ENCODE data around the gene CEP290. TPM values are rescaled to one million over a fixed set of nuclear protein-coding genes. Genes with fewer than 3 reads are reported as not detected.
A peak's percentile ranks its signal among the peaks of the same experiment; 100 is the strongest.

The CEP290 gene
- total RNA-seq, 1 experiment from 2014 or later, result 12.8 TPM

GRCh38 chr12:88163371-88163770 lies 21.5 kb upstream of the CEP290 start:
- Histone ChIP-seq H3K23ac (ENCODE audit: insufficient read length, low read depth, low read length) (no peak overlapping the region), H3K23me2 (ENCODE audit: insufficient read length, low read depth, low read length, poor library complexity, severe bottlenecking) (no peaks in the 10 kb centered on the region), H3K4me2 (ENCODE audit: insufficient read depth, insufficient read length, low read length) (no peak overlapping the region), H4K8ac (replicated peaks; ENCODE audit: insufficient read length, low read depth, low read length) (no peak overlapping the region), H3K79me2 (ENCODE audit: insufficient read depth, low read length) (no peaks in the 10 kb centered on the region), H3K4ac (ENCODE audit: low read depth, low read length) (no peak overlapping the region), H3K79me1 (ENCODE audit: insufficient read depth, low read depth, low read length, poor library complexity, severe bottlenecking) (no peaks in the 10 kb centered on the region), H3K27ac (ENCODE audit: insufficient read length, low read depth, low read length) (no peak overlapping the region), H2BK5ac (ENCODE audit: insufficient read length, low read length) (no peak overlapping the region), H3K14ac (ENCODE audit: insufficient read depth, low read length) (no peak overlapping the region), H3T11ph (ENCODE audit: low read length) (no peak overlapping the region), H4K5ac (ENCODE audit: insufficient read length, low read depth, low read length) (no peak overlapping the region), H3K18ac (ENCODE audit: insufficient read length, low read depth, low read length) (no peak overlapping the region), H2BK20ac (ENCODE audit: low read depth, low read length, poor library complexity, severe bottlenecking) (no peak overlapping the region), H2BK12ac (ENCODE audit: insufficient read length, low read depth, low read length) (no peak overlapping the region), H3K4me1 (ENCODE audit: insufficient read depth, low read length) (no peaks in the 10 kb centered on the region), H3K27me3 (ENCODE audit: insufficient read depth, low read length) (no peaks in the 10 kb centered on the region), H3K9me3 (ENCODE audit: control insufficient read depth, low read depth, low read length) (no peaks in the 10 kb centered on the region), H3K9ac (ENCODE audit: extremely low read depth, insufficient read length, low read length) (no peak overlapping the region), H4K91ac (ENCODE audit: insufficient read length, low read depth, low read length) (no peak overlapping the region), H2BK15ac (ENCODE audit: low read depth, low read length) (no peak overlapping the region), H3K56ac (ENCODE audit: insufficient read length, low read depth, low read length) (no peak overlapping the region), H2BK120ac (ENCODE audit: low read depth, low read length, poor library complexity, severe bottlenecking) (no peak overlapping the region), H4K20me1 (ENCODE audit: control insufficient read depth, insufficient read depth, insufficient read length) (no peaks in the 10 kb centered on the region), H2AFZ (ENCODE audit: low read length) (no peak overlapping the region), H2AK5ac (ENCODE audit: insufficient read length, low read length) (no peak overlapping the region)
- no peak for DNase-seq
- peak overlapping the region in 1 of 3 experiments; percentile 41; a peak in 1 of 7 replicates for H3K27ac Mint-ChIP-seq
- no peaks in the 10 kb centered on the region for H3K9me3 Mint-ChIP-seq
- no CpG with 5 or more reads among the region's 2 CpGs for WGBS (ENCODE audit: extremely low coverage, insufficient read length, low lambda C conversion rate)
- no peak overlapping the region for H3K4me3 Mint-ChIP-seq
- H3K4me1 Mint-ChIP-seq, result peaks cover 12 to 13% of the 10 kb centered on the region in 2 experiments; a peak in 3 of 4 replicates
- H3K27me3 Mint-ChIP-seq (ENCODE audit: low read depth), result no peaks in the 10 kb centered on the region
- peaks cover 21 to 49% (median 28%) of the 10 kb centered on the region in 3 experiments; a peak in 6 of 7 replicates for H3K36me3 Mint-ChIP-seq (ENCODE audit: insufficient read depth in 1 of 3, low read depth in 3 of 3)
- TF ChIP-seq CTCF (conservative IDR thresholded peaks at IDR 0.05), result no peak

Measured in H9 (cell line).